K562 (cell line): ENCODE measurements around the gene BOLA1. TPM values are rescaled to one million over a fixed set of nuclear protein-coding genes. Genes with fewer than 3 reads are reported as not detected.

ENCODE experiments used
- ARID3A ChIP-seq: IDR thresholded peaks from 2 replicates; pipeline ENCODE4 v1.6.1; 2012; ENCODE audit warnings: low read depth, low read length, improper control_type of control experiment, borderline replicate concordance
- CEBPG ChIP-seq, 3 experiments: fragments of 200-800 bp in 1 of 3; sonication (Bioruptor generic) in 1 of 3; sonication (generic) in 1 of 3; formaldehyde crosslinking in 1 of 3; IDR thresholded peaks in 2 of 3; conservative IDR thresholded peaks in 1 of 3; 2 replicates each; pipeline versions ENCODE4 v1.6.1 to v1.8.0; 2016 to 2022; ENCODE audit warnings: missing compliant biosample characterization in 2 of 3, missing genetic modification characterization in 2 of 3, mild to moderate bottlenecking in 1 of 3, missing genetic modification reagents in 1 of 3
- CGGBP1 ChIP-seq: fragments of 250-450 bp; sonication (Bioruptor Pico); IDR thresholded peaks from 2 replicates; pipeline ENCODE4 v1.9.0; 2021; ENCODE audit warnings: mild to moderate bottlenecking
- CLOCK ChIP-seq: fragments of 250-450 bp; sonication (Bioruptor Pico); IDR thresholded peaks from 2 replicates; pipeline ENCODE4 v1.4.0; 2020; ENCODE audit warnings: mild to moderate bottlenecking, moderate library complexity, borderline replicate concordance
- CREM ChIP-seq: IDR thresholded peaks from 2 replicates; pipeline ENCODE4 v1.6.1; 2014; ENCODE audit warnings: antibody characterized with exemption, low read depth
- CTBP1 ChIP-seq: fragments of 450-650 bp; IDR thresholded peaks from 2 replicates; pipeline ENCODE4 v1.6.1; 2016; ENCODE audit warnings: borderline replicate concordance
- EWSR1 ChIP-seq: fragments of 450-650 bp; IDR thresholded peaks from 2 replicates; pipeline ENCODE4 v1.6.1; 2018; ENCODE audit warnings: borderline replicate concordance, mild to moderate bottlenecking, low read depth, moderate library complexity; ENCODE audit not compliant: partially characterized antibody
- KHSRP ChIP-seq: fragments of 450-650 bp; IDR thresholded peaks from 2 replicates; pipeline ENCODE4 v1.6.1; 2017
- NRF1 ChIP-seq, 2 experiments: fragments of 450-650 bp; IDR thresholded peaks in 1 of 2; conservative IDR thresholded peaks in 1 of 2; 2 replicates each; pipeline ENCODE4 v1.6.1; 2014; ENCODE audit warnings: mild to moderate bottlenecking in 2 of 2
- PCBP2 ChIP-seq: fragments of 200-400 bp; formaldehyde crosslinking; IDR thresholded peaks from 2 replicates; pipeline ENCODE4 v1.6.1; 2018; ENCODE audit warnings: low read length, low read depth, mild to moderate bottlenecking, moderate library complexity; ENCODE audit not compliant: poor library complexity, severe bottlenecking
- RBFOX2 ChIP-seq: fragments of 200-400 bp; formaldehyde crosslinking; IDR thresholded peaks from 2 replicates; pipeline ENCODE4 v1.6.1; 2017; ENCODE audit warnings: low read depth, mild to moderate bottlenecking, low read length, moderate library complexity
- TSC22D4 ChIP-seq: fragments of 450-650 bp; IDR thresholded peaks from 2 replicates; pipeline ENCODE4 v1.6.1; 2016; ENCODE audit warnings: missing genetic modification characterization, missing biosample characterization, control low read depth
- ZBTB8A ChIP-seq: fragments of 450-650 bp; IDR thresholded peaks from 2 replicates; pipeline ENCODE4 v1.6.1; 2018; ENCODE audit warnings: mild to moderate bottlenecking, moderate library complexity; ENCODE audit not compliant: partially characterized antibody
- ZMIZ1 ChIP-seq, 2 experiments: fragments of 150-350 bp in 1 of 2; IDR thresholded peaks; 2 replicates each; pipeline ENCODE4 v1.6.1; 2012 to 2016; ENCODE audit warnings: low read depth in 2 of 2, low read length in 2 of 2, mild to moderate bottlenecking in 1 of 2, moderate library complexity in 1 of 2
- ZNF174 ChIP-seq: fragments of 250-450 bp; sonication (Bioruptor Pico); IDR thresholded peaks from 2 replicates; pipeline ENCODE4 v1.4.0; 2020; ENCODE audit warnings: mild to moderate bottlenecking
- ZNF398 ChIP-seq: fragments of 250-450 bp; sonication (Bioruptor Pico); IDR thresholded peaks from 2 replicates; pipeline ENCODE4 v1.8.0; 2021; ENCODE audit warnings: moderate library complexity, mild to moderate bottlenecking, inconsistent platforms
- ZZZ3 ChIP-seq: fragments of 450-650 bp; IDR thresholded peaks from 2 replicates; pipeline ENCODE4 v1.6.1; 2016; ENCODE audit warnings: antibody characterized with exemption, mild to moderate bottlenecking, moderate library complexity
- polyA plus RNA-seq, 8 experiments: library from polyadenylated mRNA; depleted of rRNA in 4 of 8; stranded (reverse) in 5 of 8; unstranded in 3 of 8; fragments of >200 nt; fragmentation: Nextera tagmentation in 2 of 8; fragmentation: Illumina TruSeq in 1 of 8; extraction: Ambion mirVana in 2 of 8; extraction: Trizol in 1 of 8; gene quantifications; 2 replicates each; pipeline versions ENCODE4 v1.2.1 to v1.2.3, GENCODE V29; 2011 to 2014; ENCODE audit warnings: inconsistent platforms in 1 of 8, missing spikeins in 1 of 8
- total RNA-seq, 7 experiments: library from RNA; depleted of rRNA in 6 of 7; stranded (reverse); fragments of >200 nt in 6 of 7; fragmentation: Illumina TruSeq in 2 of 7; extraction: Trizol in 2 of 7; gene quantifications; 2 replicates each; pipeline versions ENCODE4 v1.2.1 to v1.2.3, GENCODE V29; 2011 to 2021; ENCODE audit warnings: low replicate concordance in 1 of 7

BOLA1 gene
- total and polyA plus RNA-seq, 9 of the 15 experiments (the other 6 are each of a cell fraction or from before 2014, with no cell fraction given): 0.18 to 1.2 (median 0.40) TPM; not detected in 2

- TF ChIP-seq CEBPG (CRISPR knock-in tag; IDR thresholded peaks at IDR 0.05) (no peak), CEBPG (tag; conservative IDR thresholded peaks at IDR 0.05 in 1 of 2, IDR thresholded peaks at IDR 0.05 in 1 of 2) (no peak), CREM (no peak), KHSRP (no peak), TSC22D4 (tag) (no peak), ZZZ3 (no peak), RBFOX2 (no peak), PCBP2 (no peak), ZNF174 (CRISPR knock-in tag) (no peak), CTBP1 (no peak), NRF1 (conservative IDR thresholded peaks at IDR 0.05 in 1 of 2, IDR thresholded peaks at IDR 0.05 in 1 of 2) (no peak), ARID3A (no peak), ZMIZ1 (IDR thresholded peaks at IDR 0.05; ENCODE audit: low read depth in 2 of 2, low read length in 2 of 2) (no peak), CLOCK (CRISPR knock-in tag) (no peak), ZNF398 (no peak), CGGBP1 (CRISPR knock-in tag) (no peak; the same call in 1 of the 2 replicates), EWSR1 (no peak), ZBTB8A (no peak)
These were observed 15.6 kb upstream of the BOLA1 start (continued) for GRCh38 chr1:149883598-149884247.
